Astrocyte of the spinal cord (primary cell): ENCODE measurements around the gene ZNF722.

Source experiments
- DNase-seq: peaks from one replicate; pipeline ENCODE4 v3.0.0; 2011; ENCODE audit warnings: low read depth, low spot score
- H3K4me3 ChIP-seq: 2 replicates; pipeline ENCODE4 v1.5.1; 2011; ENCODE audit warnings: low read depth, mild to moderate bottlenecking, low read length, moderate library complexity
- in situ Hi-C: cut with HindIII; loops from 2 replicates; pipeline ENCODE4 v1.10.0; 2017; ENCODE audit warnings: low sequenced_read_pairs
- TF ChIP-seq, protein P1 (sequence below): IDR thresholded peaks from 2 replicates; pipeline ENCODE4 v1.5.1; 2012; ENCODE audit warnings: low read depth, mild to moderate bottlenecking, low read length, inconsistent platforms

Gene ZNF722

DNA sequence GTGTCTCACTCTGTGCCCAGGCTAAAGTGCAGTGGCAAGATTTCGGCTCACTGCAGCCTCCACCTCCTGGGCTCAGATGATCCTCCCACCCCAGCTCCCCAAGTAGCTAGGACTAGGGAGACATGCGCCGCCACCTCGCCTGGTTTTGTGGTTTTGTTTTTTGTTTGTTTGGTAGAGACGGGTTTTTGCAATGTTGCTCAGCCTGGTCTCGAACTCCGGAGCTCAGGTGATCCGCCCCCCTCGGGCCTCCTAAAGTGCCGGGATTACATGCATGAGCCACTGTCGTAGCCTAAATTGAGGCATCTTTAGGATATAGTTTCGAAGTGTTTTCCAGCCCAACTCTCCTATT lies 47.4 kb downstream of the ZNF722 start:
- TF ChIP-seq, protein P1, sequence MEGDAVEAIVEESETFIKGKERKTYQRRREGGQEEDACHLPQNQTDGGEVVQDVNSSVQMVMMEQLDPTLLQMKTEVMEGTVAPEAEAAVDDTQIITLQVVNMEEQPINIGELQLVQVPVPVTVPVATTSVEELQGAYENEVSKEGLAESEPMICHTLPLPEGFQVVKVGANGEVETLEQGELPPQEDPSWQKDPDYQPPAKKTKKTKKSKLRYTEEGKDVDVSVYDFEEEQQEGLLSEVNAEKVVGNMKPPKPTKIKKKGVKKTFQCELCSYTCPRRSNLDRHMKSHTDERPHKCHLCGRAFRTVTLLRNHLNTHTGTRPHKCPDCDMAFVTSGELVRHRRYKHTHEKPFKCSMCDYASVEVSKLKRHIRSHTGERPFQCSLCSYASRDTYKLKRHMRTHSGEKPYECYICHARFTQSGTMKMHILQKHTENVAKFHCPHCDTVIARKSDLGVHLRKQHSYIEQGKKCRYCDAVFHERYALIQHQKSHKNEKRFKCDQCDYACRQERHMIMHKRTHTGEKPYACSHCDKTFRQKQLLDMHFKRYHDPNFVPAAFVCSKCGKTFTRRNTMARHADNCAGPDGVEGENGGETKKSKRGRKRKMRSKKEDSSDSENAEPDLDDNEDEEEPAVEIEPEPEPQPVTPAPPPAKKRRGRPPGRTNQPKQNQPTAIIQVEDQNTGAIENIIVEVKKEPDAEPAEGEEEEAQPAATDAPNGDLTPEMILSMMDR = no peak
- DNase-seq = no peak
- in situ Hi-C loops = no loop called here
- H3K4me3 ChIP-seq = no peak overlapping the region
